BLaER1 treated with 17β-estradiol and CSF1 and Interleukin-3, amounts not matched to agents 10 nM and 100 nM (cell line): ENCODE data around the gene SLC22A31.

ENCODE experiments used
- H3K27ac ChIP-seq, 11 experiments: shearing (Covaris generic); formaldehyde crosslinking; 2 replicates each; pipeline ENCODE4 v1.8.1; 2022
- H3K27me3 ChIP-seq, 11 experiments: shearing (Covaris generic); formaldehyde crosslinking; 2 replicates each; pipeline ENCODE4 v1.8.1; 2022
- H3K36me3 ChIP-seq, 11 experiments: shearing (Covaris generic); formaldehyde crosslinking; 2 replicates each; pipeline ENCODE4 v1.8.1; 2022
- H3K4me1 ChIP-seq, 10 experiments: shearing (Covaris generic); formaldehyde crosslinking; 2 replicates each; pipeline ENCODE4 v1.8.1; 2022
- H3K4me2 ChIP-seq, 11 experiments: shearing (Covaris generic); formaldehyde crosslinking; 2 replicates each; pipeline ENCODE4 v1.8.1; 2022
- H3K4me3 ChIP-seq, 10 experiments: shearing (Covaris generic); formaldehyde crosslinking; 2 replicates each; pipeline ENCODE4 v1.8.1; 2022
- H3K9ac ChIP-seq, 11 experiments: shearing (Covaris generic); formaldehyde crosslinking; 2 replicates each; pipeline ENCODE4 v1.8.1; 2022
- H3K9me3 ChIP-seq, 11 experiments: shearing (Covaris generic); formaldehyde crosslinking; replicated peaks in 1 of 11; 2 replicates each; pipeline ENCODE4 v1.8.1; 2022
- H4K20me1 ChIP-seq, 11 experiments: shearing (Covaris generic); formaldehyde crosslinking; 2 replicates each; pipeline ENCODE4 v1.8.1; 2022
- Cebpa-rat ChIP-seq, 11 experiments: shearing (Covaris generic); IDR thresholded peaks; 2 replicates each; pipeline ENCODE4 v1.8.1; 2022

The SLC22A31 gene

DNA sequence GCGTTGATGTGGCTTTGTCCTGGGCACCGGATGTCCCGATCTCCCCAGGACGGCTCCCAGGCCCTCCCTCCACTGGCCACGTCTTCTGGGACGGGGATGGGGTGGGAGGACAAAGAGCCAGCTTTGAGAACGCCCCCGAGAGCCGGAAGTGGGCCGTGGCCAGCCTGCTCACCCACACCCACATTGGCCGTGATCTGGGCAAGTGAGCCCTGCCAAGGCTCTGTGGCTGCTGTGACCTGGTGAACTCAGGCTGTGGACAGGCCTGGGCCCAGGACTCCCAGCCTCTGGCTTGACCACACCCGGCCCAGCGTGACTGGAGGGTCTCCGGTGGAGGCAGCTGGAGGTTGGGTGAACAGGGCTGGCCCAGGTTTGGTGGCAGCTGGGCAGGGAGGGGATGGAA, 25.5 kb downstream of the SLC22A31 start:
- Histone ChIP-seq H3K36me3 (no peaks in the 10 kb centered on the region), H3K4me3 (no peak overlapping the region; a peak in 2 of 20 replicates), H3K4me2 (peak overlapping the region; percentile 76 to 96 (median 88)), H3K9me3 (no peaks in the 10 kb centered on the region), H3K27me3 (peaks cover 0 to 12% (median 0%) of the 10 kb centered on the region in 11 experiments; a peak in 9 of 22 replicates), H4K20me1 (peaks cover 0 to 51% (median 10%) of the 10 kb centered on the region in 11 experiments; a peak in 10 of 22 replicates), H3K9ac (peak overlapping the region in 7 of 11 experiments; percentile 21 to 67 (median 63); a peak in 11 of 22 replicates), H3K4me1 (peaks cover 58 to 87% (median 72%) of the 10 kb centered on the region in 10 experiments), H3K27ac (peak overlapping the region in 7 of 11 experiments; percentile 48 to 79 (median 63); a peak in 14 of 22 replicates)
- TF ChIP-seq Cebpa-rat (IDR thresholded peaks at IDR 0.05): no peak

DNA sequence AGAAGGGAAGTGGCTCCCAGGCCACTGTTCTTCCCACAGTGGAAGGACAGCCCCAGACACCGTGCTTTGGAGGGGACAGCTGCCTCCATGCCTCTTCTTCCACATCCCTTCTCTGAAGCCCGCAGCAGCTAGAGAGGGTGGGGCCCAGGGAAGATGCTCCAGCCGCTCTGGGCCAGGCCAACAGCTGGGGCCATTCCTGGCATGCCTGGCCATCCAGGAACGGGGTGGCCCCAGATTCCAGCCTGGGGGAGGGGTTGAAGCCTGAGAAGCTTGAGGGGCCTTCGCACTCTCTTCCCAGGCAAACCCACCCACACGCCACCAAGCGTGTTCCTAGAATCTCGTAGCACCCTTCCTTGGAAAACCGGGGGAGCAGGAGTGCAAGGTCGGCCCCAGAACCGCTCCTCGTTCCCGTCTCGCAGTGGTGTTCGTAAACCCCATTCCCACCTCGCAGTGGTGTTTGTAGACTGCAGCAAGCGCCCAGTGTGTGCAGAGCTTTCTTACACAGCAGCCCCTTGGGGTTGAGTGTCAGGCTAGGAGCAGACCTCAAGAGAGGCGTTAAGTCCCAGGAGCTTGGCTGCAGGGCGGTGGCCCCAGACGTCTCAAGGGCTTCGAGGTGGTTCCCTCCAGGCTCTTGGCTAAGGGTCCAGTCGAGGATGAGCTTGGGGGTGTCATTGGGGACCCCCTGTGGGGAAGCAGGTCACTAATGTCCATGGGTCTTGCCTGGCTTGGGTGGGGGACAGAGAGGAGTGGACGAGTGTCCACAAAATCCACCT, 26.1 kb downstream of the SLC22A31 start:
- TF ChIP-seq Cebpa-rat (IDR thresholded peaks at IDR 0.05): no peak
- Histone ChIP-seq H4K20me1 (peaks cover 0 to 57% (median 10%) of the 10 kb centered on the region in 11 experiments; a peak in 10 of 22 replicates), H3K36me3 (no peaks in the 10 kb centered on the region), H3K9ac (peak overlapping the region in 5 of 11 experiments; percentile 58 to 67 (median 63); a peak in 10 of 22 replicates), H3K4me2 (peak overlapping the region; percentile 76 to 96 (median 88)), H3K27me3 (peaks cover 0 to 17% (median 0%) of the 10 kb centered on the region in 11 experiments; a peak in 9 of 22 replicates), H3K9me3 (no peaks in the 10 kb centered on the region), H3K4me1 (peaks cover 59 to 87% (median 78%) of the 10 kb centered on the region in 10 experiments), H3K4me3 (no peak overlapping the region; a peak in 1 of 20 replicates), H3K27ac (peak overlapping the region in 6 of 11 experiments; percentile 57 to 79 (median 67); a peak in 10 of 22 replicates)

DNA sequence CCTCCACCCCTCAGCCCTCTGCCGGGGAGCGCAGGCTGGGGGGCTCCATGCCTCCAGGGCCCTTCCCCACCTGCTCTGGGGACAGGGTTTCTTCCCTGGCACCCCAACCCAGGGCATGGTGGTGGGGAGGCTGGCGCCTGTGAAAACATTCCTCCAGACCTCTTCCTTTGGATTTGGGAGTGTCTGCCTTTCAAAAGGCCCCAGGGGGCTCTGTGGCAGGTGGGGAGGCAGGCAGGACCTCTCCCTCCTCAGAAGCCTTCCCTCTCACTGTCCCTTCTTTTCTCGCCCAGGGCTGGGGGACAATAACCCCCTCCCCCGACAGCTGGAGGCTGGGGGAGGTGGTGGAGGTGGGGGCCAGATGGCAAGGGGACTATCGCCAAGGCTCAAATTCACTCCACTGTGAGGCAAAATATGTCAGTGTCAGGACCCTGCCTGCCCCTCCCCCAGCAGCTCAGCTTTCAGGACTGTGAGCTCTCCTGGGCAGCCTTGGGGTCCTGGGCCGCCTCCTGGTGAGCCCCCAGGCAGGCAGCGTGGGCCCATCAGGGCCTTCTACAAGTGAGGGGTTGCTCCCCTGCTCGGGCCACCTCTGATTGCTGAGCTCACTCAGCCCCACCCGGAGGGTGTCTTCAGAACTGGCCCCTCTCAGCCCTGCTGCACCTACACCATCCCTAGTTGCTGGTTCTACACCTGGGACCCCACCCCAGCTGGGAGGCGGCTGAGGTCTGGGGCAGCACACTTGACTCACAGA, 27.0 kb downstream of the SLC22A31 start:
- Histone ChIP-seq H3K27me3 (peaks cover 0 to 17% (median 0%) of the 10 kb centered on the region in 11 experiments; a peak in 9 of 22 replicates), H3K36me3 (no peaks in the 10 kb centered on the region), H3K4me2 (peak overlapping the region; percentile 76 to 96 (median 88)), H3K9ac (peak overlapping the region in 8 of 11 experiments; percentile 27 to 67 (median 38); a peak in 7 of 22 replicates), H4K20me1 (peaks cover 0 to 54% (median 10%) of the 10 kb centered on the region in 11 experiments; a peak in 10 of 22 replicates), H3K4me3 (no peak overlapping the region), H3K27ac (0 out of 22 replicates have a peak overlapping the region, but pooled peaks of 1 of the 11 experiments have one; percentile 6), H3K4me1 (peaks cover 59 to 90% (median 85%) of the 10 kb centered on the region in 10 experiments), H3K9me3 (no peaks in the 10 kb centered on the region)
- TF ChIP-seq Cebpa-rat (IDR thresholded peaks at IDR 0.05): no peak

DNA sequence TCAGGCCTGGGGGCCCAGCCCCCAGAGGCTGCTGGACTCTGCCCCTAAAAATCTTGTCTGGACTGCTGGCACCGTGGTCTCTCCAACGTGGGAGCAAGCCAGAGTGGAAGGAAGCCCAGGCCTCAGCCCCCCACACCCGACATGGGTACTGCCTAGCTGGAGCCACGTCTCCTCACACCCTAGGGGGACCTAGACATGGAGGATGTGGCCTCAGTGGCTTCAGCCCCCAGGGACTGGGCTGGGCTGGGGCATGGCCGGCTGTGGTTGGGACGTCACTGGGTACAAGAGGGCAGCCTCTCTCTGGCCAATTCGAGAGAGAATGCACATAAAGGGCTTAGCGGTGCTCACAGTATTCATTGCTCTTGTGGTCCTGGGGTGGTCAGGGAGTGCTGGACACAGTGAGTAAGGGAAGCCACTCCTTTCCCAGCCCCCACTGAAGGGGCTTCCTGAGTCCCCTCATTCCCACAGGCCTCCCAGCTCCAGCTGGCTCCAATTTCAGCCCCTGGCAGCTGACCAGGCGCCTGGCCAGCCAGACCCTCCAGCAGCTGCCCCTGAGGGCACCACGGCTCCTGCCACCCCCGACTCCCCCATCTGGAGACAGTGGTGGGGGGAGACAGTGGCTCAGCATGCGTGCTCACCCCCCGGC, 27.7 kb downstream of the SLC22A31 start:
- Histone ChIP-seq H3K4me2 (peak overlapping the region; percentile 76 to 96 (median 88)), H3K27me3 (peaks cover 0 to 17% (median 0%) of the 10 kb centered on the region in 11 experiments; a peak in 9 of 22 replicates), H3K9me3 (no peaks in the 10 kb centered on the region), H4K20me1 (peaks cover 0 to 54% (median 10%) of the 10 kb centered on the region in 11 experiments; a peak in 10 of 22 replicates), H3K9ac (peak overlapping the region in 9 of 11 experiments; percentile 27 to 67 (median 34); a peak in 12 of 22 replicates), H3K4me3 (0 out of 20 replicates have a peak overlapping the region, but pooled peaks of 1 of the 10 experiments have one; percentile 38), H3K27ac (no peak overlapping the region), H3K36me3 (no peaks in the 10 kb centered on the region), H3K4me1 (peaks cover 60 to 96% (median 91%) of the 10 kb centered on the region in 10 experiments)
- TF ChIP-seq Cebpa-rat (IDR thresholded peaks at IDR 0.05): no peak

DNA sequence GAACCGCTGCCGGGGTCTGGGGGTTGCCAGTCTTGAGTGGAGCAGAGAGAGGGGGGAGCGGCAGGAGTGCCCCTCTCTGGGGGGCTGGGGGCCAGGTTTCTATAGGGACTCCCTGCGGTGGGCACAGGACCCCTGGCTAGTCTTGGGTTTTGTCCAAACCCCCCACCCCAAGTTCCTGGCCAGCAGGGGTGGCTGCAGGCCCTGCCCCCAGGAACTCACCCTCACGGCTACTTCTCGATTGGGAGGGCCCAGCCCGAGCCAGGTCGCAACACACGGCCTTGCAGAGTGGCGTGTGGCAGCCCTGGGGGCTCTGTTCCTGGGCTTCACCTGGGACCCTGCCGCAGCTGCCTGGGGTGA, 28.2 kb downstream of the SLC22A31 start:
- H3K36me3 ChIP-seq: no peaks in the 10 kb centered on the region
- no peaks in the 10 kb centered on the region for H3K9me3 ChIP-seq
- H3K4me1 ChIP-seq: peaks cover 65 to 96% (median 93%) of the 10 kb centered on the region in 10 experiments
- H3K27ac ChIP-seq: no peak overlapping the region
- peaks cover 0 to 17% (median 0%) of the 10 kb centered on the region in 11 experiments; a peak in 9 of 22 replicates for H3K27me3 ChIP-seq
- TF ChIP-seq Cebpa-rat (IDR thresholded peaks at IDR 0.05): no peak
- H3K9ac ChIP-seq: peak overlapping the region in 7 of 11 experiments; percentile 12 to 67 (median 42); a peak in 12 of 22 replicates
- peak overlapping the region; percentile 76 to 96 (median 88) for H3K4me2 ChIP-seq
- peak overlapping the region in 1 of 10 experiments; percentile 38; a peak in 1 of 20 replicates for H3K4me3 ChIP-seq
- peaks cover 0 to 54% (median 10%) of the 10 kb centered on the region in 11 experiments; a peak in 10 of 22 replicates for H4K20me1 ChIP-seq

DNA sequence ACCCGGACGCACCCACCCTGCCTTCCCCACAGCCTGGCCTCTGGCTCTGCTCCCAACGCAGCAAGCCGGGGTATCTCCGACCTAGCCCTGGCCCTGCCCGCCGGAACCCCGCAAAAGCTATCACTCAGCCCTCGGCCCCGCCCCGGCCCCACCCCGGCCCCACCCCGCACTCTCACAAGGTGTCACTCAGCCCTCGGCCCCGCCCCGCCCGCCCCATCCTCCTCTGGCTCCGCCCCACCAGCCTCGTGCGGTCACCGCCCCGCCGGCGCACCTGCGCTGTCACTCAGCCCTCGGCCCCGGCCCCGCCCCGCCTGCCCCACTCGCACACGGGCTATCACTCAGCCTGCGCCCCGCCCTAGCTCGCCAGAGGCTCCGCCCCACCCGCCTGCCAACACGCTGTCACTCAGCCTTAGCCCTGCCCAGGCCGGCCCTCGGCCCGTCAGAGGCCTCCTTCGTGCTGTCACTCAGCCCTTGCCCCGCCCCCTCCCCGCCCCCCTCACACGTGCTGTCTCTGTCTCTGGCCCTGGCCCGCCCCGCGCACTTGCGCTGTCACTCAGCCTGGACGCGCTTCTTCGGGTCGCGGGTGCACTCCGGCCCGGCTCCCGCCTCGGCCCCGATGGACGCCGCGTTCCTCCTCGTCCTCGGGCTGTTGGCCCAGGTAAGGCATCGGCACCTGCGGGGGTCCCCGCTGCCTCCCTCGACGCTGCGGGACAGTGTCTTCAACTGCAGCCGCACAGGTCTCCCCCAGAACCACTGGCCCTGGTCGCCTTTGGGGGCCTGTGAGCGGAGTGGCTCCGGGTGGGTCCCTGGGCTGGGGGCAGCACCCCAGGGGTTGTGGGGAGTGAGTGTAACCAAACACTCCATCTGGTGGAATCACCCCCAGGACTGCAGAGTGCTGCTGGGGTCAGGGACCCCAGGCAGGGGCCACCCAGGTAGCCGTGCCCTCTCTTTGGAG, 28.8 kb downstream of the SLC22A31 start, which contains the start of gene CDH15:
Gene CDH15 (plus strand): TSS at position 533 of the 955 bp plus-strand sequence. CDS start 84 bp downstream, at position 617.
- Histone ChIP-seq H3K4me2 (peak within 1 kb of the TSS; percentile 86 to 96 (median 93)), H3K9ac (peak within 1 kb of the TSS in 9 of 11 experiments; percentile 34 to 67 (median 46); a peak in 16 of 22 replicates), H3K27ac (peak within 1 kb of the TSS in 1 of 11 experiments; percentile 28; a peak in 1 of 22 replicates), H3K27me3 (peaks cover 0 to 17% (median 0%) of the 10 kb centered on the region in 11 experiments; a peak in 9 of 22 replicates), H4K20me1 (peaks cover 0 to 54% (median 10%) of the 10 kb centered on the region in 11 experiments; a peak in 10 of 22 replicates), H3K4me3 (peak within 1 kb of the TSS in 8 of 10 experiments; percentile 18 to 62 (median 42); a peak in 12 of 20 replicates), H3K4me1 (peaks cover 69 to 96% (median 95%) of the 10 kb centered on the region in 10 experiments), H3K36me3 (no peaks in the 10 kb centered on the region), H3K9me3 (no peaks in the 10 kb centered on the region)
- no peak for TF ChIP-seq Cebpa-rat (IDR thresholded peaks at IDR 0.05)
